Measurements from ENCODE around the gene ADAMTS17.

The ADAMTS17 gene

GRCh38 chr15:99984491-99985243 lies 357.1 kb downstream of the ADAMTS17 start:
- TF ChIP-seq CTCF (IDR thresholded peaks at IDR 0.05; ENCODE audit: control insufficient read depth, extremely low read depth, insufficient read depth): no peak
- DNase-seq (ENCODE audit: low read depth): no peak
- H3K4me3 ChIP-seq (ENCODE audit: low read depth, low read length): no peak overlapping the region

GRCh38 chr15:99983886-99984286 lies 357.9 kb downstream of the ADAMTS17 start:
- no peak for TF ChIP-seq CTCF (IDR thresholded peaks at IDR 0.05; ENCODE audit: control insufficient read depth, extremely low read depth, insufficient read depth)
- H3K4me3 ChIP-seq (ENCODE audit: low read depth, low read length): no peak overlapping the region
- no peak for DNase-seq (ENCODE audit: low read depth)

- TF ChIP-seq CTCF (IDR thresholded peaks at IDR 0.05; ENCODE audit: control insufficient read depth, extremely low read depth, insufficient read depth): no peak
- no peak overlapping the region for H3K4me3 ChIP-seq (ENCODE audit: low read depth, low read length)
- no peak for DNase-seq (ENCODE audit: low read depth)
Observed at GRCh38 chr15:99983171-99983885, 358.4 kb downstream of the ADAMTS17 start.

- no peak for TF ChIP-seq CTCF (IDR thresholded peaks at IDR 0.05; ENCODE audit: control insufficient read depth, extremely low read depth, insufficient read depth)
- DNase-seq (ENCODE audit: low read depth): no peak
- no peak overlapping the region for H3K4me3 ChIP-seq (ENCODE audit: low read depth, low read length)
Observed at GRCh38 chr15:99982662-99983061, 359.1 kb downstream of the ADAMTS17 start.

GRCh38 chr15:99981839-99982658 lies 359.7 kb downstream of the ADAMTS17 start:
- DNase-seq (ENCODE audit: low read depth): no peak
- no peak for TF ChIP-seq CTCF (IDR thresholded peaks at IDR 0.05; ENCODE audit: control insufficient read depth, extremely low read depth, insufficient read depth)
- no peak overlapping the region for H3K4me3 ChIP-seq (ENCODE audit: low read depth, low read length)

GRCh38 chr15:99981191-99981647 lies 360.6 kb downstream of the ADAMTS17 start:
- DNase-seq (ENCODE audit: low read depth): no peak
- H3K4me3 ChIP-seq (ENCODE audit: low read depth, low read length): no peak overlapping the region
- TF ChIP-seq CTCF (IDR thresholded peaks at IDR 0.05; ENCODE audit: control insufficient read depth, extremely low read depth, insufficient read depth): no peak
